Stimulated activated naive CD8-positive, alpha-beta T cell treated with anti-CD3 and anti-CD28 coated beads, Interleukin-15, amount 100 ng/mL, for 72 hours (primary cell): ENCODE measurements around the gene TUNAR.

ENCODE experiments used
- ATAC-seq: fragments of 150-1000 bp; cut with Tn5 transposase; 2 replicates; pipeline ENCODE4 v1.10.0; 2021; ENCODE audit warnings: mild to moderate bottlenecking, moderate library complexity
- DNase-seq, 2 donors: peaks; one replicate each; pipeline ENCODE4 v3.0.0; 2021 to 2022
- H3K27ac Mint-ChIP-seq, 2 donors: one replicate each; pipeline ENCODE4 v1.8.0; 2022; ENCODE audit warnings: mild to moderate bottlenecking in 2 of 2, mixed read lengths in 2 of 2, moderate library complexity in 2 of 2
- H3K27me3 Mint-ChIP-seq: one replicate; pipeline ENCODE4 v1.8.0; 2022; ENCODE audit warnings: mixed read lengths
- H3K4me1 Mint-ChIP-seq: one replicate; pipeline ENCODE4 v1.8.0; 2022; ENCODE audit warnings: mild to moderate bottlenecking, mixed read lengths
- H3K4me3 Mint-ChIP-seq, 2 donors: one replicate each; pipeline ENCODE4 v1.8.0; 2022; ENCODE audit warnings: mild to moderate bottlenecking in 2 of 2, mixed read lengths in 2 of 2, moderate library complexity in 1 of 2
- H3K9me3 Mint-ChIP-seq, 2 donors: one replicate each; pipeline ENCODE4 v1.8.0; 2022; ENCODE audit warnings: mixed read lengths in 2 of 2

Gene TUNAR

GRCh38 chr14:95857275-95857674 is 19.4 kb upstream of the TUNAR start:
- peaks cover 28% of the 10 kb centered on the region for H3K27me3 Mint-ChIP-seq
- H3K27ac Mint-ChIP-seq, result no peak overlapping the region
- H3K4me3 Mint-ChIP-seq, result no peak overlapping the region
- H3K4me1 Mint-ChIP-seq, result no peaks in the 10 kb centered on the region
- no peaks in the 10 kb centered on the region for H3K9me3 Mint-ChIP-seq
- DNase-seq (no peak), ATAC-seq (no peak)

DNA sequence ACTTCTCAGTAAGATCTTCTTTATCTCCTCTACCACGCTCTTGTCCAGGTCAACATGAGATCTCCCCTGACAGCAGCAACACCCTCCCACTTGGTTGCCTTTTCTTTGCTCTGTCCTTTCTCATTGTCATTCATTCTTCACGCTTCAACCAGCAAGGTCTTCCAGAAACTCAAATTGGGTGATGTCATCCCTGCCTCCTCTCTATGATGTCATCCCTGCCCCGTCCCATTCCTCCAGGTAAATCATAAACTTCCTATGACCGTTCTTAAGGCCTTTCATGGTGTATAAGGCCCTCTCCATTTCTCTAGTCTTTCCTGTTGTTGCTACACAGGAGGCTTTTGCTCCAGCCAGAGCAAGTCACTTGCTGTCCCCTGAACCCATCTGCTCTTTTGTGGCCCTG is 17.7 kb upstream of the TUNAR start:
- Mint-ChIP-seq H3K27me3 (peaks cover 28% of the 10 kb centered on the region), H3K9me3 (no peaks in the 10 kb centered on the region), H3K4me3 (no peak overlapping the region), H3K4me1 (no peaks in the 10 kb centered on the region), H3K27ac (no peak overlapping the region)
- DNase-seq, result no peak
- no peak for ATAC-seq

- H3K9me3 Mint-ChIP-seq, result peaks cover 0 to 6% of the 10 kb centered on the region in 2 donors
These were observed 14.4 kb upstream of the TUNAR start for GRCh38 chr14:95862243-95862642.

DNA sequence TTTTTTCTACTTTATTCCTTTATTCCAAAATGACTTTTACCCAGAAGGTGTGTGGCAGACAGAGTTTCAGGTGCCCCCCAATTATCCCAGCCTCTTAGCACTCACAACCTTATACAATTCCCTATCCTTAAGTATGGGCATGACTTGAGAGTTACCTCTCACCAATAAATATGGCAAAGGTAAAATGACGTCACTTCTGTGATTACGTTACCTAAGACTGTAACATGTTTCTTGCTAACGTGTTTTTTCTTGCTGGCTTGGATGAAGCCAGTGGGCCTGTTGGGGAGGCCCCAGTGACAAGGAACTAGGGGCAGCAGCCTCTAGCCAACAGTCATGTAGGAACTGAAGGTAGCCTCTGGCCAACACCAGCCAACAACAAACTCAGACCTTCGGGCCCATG is 13.3 kb upstream of the TUNAR start:
- H3K27me3 Mint-ChIP-seq, result peaks cover 16% of the 10 kb centered on the region
- H3K4me3 Mint-ChIP-seq, result no peak overlapping the region
- DNase-seq (no peak), ATAC-seq (no peak)
- peaks cover 0 to 6% of the 10 kb centered on the region in 2 donors for H3K9me3 Mint-ChIP-seq
- no peak overlapping the region for H3K27ac Mint-ChIP-seq
- no peaks in the 10 kb centered on the region for H3K4me1 Mint-ChIP-seq

More at GRCh38 chr14:95862243-95862642, 14.4 kb upstream of the TUNAR start:
- Mint-ChIP-seq H3K27me3 (peaks cover 19% of the 10 kb centered on the region), H3K4me3 (no peak overlapping the region), H3K4me1 (no peaks in the 10 kb centered on the region), H3K27ac (no peak overlapping the region)
- DNase-seq, result no peak
- ATAC-seq, result no peak

- peaks cover 0 to 6% of the 10 kb centered on the region in 2 donors for H3K9me3 Mint-ChIP-seq
- no peaks in the 10 kb centered on the region for H3K4me1 Mint-ChIP-seq
- H3K27ac Mint-ChIP-seq, result no peak overlapping the region
- H3K27me3 Mint-ChIP-seq, result peaks cover 29% of the 10 kb centered on the region
- ATAC-seq (no peak), DNase-seq (no peak)
- no peak overlapping the region for H3K4me3 Mint-ChIP-seq
These were observed 6.9 kb upstream of the TUNAR start for GRCh38 chr14:95869776-95870175.

GRCh38 chr14:95870772-95871171 is 5.9 kb upstream of the TUNAR start:
- peaks cover 39% of the 10 kb centered on the region for H3K27me3 Mint-ChIP-seq

DNA sequence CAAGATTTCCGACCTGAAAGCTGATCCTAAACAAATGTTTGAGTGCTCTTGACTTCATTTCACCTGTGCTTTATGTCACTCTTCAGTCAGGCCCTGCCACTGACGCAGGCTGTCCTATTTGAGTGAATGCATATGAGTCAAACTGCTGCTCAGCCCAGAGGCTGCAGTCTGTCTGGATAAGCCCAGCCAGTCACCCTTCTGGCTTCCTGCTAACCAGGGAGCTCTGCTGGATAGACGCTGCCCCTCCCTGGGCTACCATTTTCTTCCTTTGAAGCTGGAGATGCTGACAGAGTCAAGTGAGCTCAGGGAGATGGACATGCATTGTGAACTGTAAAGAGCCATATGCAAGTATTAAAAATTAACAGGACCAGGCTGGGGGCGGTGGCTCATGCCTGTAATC is 5.1 kb upstream of the TUNAR start:
- H3K27me3 Mint-ChIP-seq, result peaks cover 41% of the 10 kb centered on the region
- ATAC-seq, result no peak
- no peak for DNase-seq
- H3K4me3 Mint-ChIP-seq, result no peak overlapping the region
- peaks cover 5% of the 10 kb centered on the region for H3K4me1 Mint-ChIP-seq
- H3K27ac Mint-ChIP-seq, result no peak overlapping the region
- H3K9me3 Mint-ChIP-seq, result no peaks in the 10 kb centered on the region

More at GRCh38 chr14:95870772-95871171, 5.9 kb upstream of the TUNAR start:
- Mint-ChIP-seq H3K9me3 (peaks cover 0 to 1% of the 10 kb centered on the region in 2 donors), H3K27ac (no peak overlapping the region), H3K4me1 (peaks cover 5% of the 10 kb centered on the region), H3K4me3 (no peak overlapping the region)
- ATAC-seq (no peak), DNase-seq (no peak)

- Mint-ChIP-seq H3K4me1 (peaks cover 12% of the 10 kb centered on the region), H3K27me3 (peaks cover 54% of the 10 kb centered on the region), H3K27ac (no peak overlapping the region), H3K9me3 (no peaks in the 10 kb centered on the region), H3K4me3 (no peak overlapping the region)
- DNase-seq (no peak), ATAC-seq (no peak)
These were observed 3.9 kb upstream of the TUNAR start for GRCh38 chr14:95872777-95873176.

DNA sequence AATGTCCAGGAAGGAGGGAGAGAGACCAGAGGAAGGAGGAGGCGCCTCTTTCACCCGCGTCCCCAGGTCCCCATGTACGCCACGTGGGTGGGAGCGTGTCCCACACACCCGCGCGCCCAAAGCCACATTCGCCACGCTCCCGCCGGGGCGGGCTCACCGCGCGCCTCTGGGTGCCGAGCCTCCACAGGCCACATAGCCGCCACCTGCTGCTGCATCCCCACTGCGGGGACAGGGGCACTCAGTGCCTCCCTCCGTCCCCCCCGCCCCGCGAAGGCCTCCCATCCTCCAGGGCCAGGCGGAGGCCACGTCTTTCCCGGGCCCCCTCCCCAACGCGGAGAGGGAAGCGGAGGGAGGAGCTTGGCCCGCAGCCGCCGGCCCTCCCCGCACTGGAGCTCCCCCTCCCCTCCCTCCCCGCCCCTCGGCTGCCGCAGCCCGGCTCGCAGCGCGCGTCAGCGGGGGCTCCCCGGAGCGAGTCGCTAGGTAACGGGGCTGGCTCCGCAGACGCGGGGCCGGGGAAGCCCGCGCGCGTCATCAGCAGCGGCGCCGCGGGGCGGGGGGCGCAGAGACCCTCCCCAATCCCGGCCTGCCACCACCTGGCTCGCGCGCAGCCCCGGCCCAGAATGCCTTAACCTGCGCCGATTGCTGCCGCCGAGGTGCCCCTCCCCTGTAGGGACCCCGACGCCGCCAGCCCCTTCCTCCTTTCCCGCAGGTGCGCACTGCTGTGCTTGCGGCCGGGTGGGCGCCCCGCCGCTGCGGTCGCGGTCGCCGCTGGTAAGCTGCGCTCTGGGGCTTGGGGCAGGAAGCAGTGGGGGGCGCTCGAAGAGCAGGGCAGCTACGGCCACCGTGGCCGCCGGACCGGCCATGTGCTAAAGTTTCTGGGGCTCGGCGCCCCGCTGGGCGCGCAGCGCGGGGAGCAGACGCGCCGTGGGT is 536 bp upstream of the TUNAR start:
- no peaks in the 10 kb centered on the region for H3K9me3 Mint-ChIP-seq
- DNase-seq (no peak), ATAC-seq (peak; percentile 42)
- no peak overlapping the region for H3K27ac Mint-ChIP-seq
- peak overlapping the region in 1 of 2 donors; percentile 17 for H3K4me3 Mint-ChIP-seq
- H3K27me3 Mint-ChIP-seq, result peaks cover 65% of the 10 kb centered on the region
- peaks cover 12% of the 10 kb centered on the region for H3K4me1 Mint-ChIP-seq

DNA sequence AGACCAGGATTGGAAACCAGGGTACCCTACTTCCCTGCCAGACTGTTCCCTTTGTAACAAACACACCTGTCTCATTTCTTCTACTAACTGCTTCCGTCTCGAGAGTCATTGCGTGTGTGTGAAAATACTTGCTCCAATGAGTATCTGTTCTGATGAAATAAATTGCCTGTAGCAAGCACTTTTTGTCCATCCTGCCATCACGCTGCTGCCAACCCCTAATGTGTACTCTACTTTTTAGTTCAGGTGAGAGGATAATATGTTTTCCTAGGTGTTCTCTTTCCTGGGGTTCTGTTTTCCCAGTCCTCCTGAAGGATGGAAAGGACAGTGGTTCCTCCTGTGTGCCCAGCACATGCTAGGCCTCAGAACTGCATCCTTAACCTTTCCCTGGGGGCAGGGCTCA is 1.0 kb downstream of the TUNAR start:
- H3K4me1 Mint-ChIP-seq, result peaks cover 12% of the 10 kb centered on the region
- H3K27ac Mint-ChIP-seq, result no peak overlapping the region
- no peak overlapping the region for H3K4me3 Mint-ChIP-seq
- no peak for ATAC-seq
- DNase-seq, result no peak
- no peaks in the 10 kb centered on the region for H3K9me3 Mint-ChIP-seq
- H3K27me3 Mint-ChIP-seq, result peaks cover 70% of the 10 kb centered on the region

- ATAC-seq (no peak), DNase-seq (no peak)
- peaks cover 44% of the 10 kb centered on the region for H3K27me3 Mint-ChIP-seq
- H3K9me3 Mint-ChIP-seq, result no peaks in the 10 kb centered on the region
- peak overlapping the region in 1 of 2 donors; percentile 37 for H3K27ac Mint-ChIP-seq
- H3K4me3 Mint-ChIP-seq, result no peak overlapping the region
- no peaks in the 10 kb centered on the region for H3K4me1 Mint-ChIP-seq
These were observed 7.7 kb downstream of the TUNAR start for GRCh38 chr14:95884377-95884776.

- H3K27ac Mint-ChIP-seq, result no peak overlapping the region
- ATAC-seq, result no peak
- DNase-seq, result no peak
- peaks cover 38% of the 10 kb centered on the region for H3K27me3 Mint-ChIP-seq
- no peaks in the 10 kb centered on the region for H3K9me3 Mint-ChIP-seq
- no peaks in the 10 kb centered on the region for H3K4me1 Mint-ChIP-seq
- H3K4me3 Mint-ChIP-seq, result no peak overlapping the region
These were observed 8.6 kb downstream of the TUNAR start for GRCh38 chr14:95885278-95885677.

- Mint-ChIP-seq H3K9me3 (no peaks in the 10 kb centered on the region), H3K4me3 (no peak overlapping the region), H3K27ac (no peak overlapping the region), H3K4me1 (no peaks in the 10 kb centered on the region), H3K27me3 (peaks cover 38% of the 10 kb centered on the region)
- no peak for ATAC-seq
- no peak for DNase-seq
These were observed 9.2 kb downstream of the TUNAR start for GRCh38 chr14:95885866-95886265.

DNA sequence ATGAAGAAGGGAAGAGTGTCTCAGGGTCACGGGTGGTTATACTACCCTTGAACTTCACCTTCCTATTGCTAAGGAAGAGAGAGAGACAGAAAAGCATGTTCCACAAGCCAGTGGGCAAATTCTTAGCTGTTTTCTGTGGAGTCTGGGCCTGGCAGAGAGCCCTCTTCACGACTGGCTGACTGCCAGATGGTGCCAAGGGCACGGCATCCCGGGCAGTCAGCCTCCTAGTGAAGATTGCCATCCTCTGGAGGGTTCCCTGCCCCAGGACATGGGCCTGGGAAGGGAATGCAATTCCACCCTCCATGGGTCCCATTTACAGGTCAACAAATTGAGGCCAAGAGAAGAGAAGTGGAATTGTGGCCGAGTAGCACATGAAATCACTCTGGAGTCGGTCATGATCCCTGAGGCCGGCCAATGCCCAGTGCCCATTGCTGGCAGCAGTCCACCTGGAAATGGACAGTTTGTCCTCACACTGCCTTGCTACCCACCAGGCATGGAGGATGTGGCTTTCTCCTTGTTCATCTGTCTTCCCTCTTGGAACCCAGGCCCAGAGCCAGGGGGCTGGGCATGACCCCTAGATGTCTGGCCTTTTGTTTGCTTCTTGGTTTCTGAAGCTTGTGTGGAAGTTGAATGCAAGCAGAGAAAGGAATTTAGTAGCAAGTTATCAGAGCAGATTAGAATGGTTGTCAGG is 9.9 kb downstream of the TUNAR start:
- ATAC-seq, result no peak
- H3K4me1 Mint-ChIP-seq, result no peaks in the 10 kb centered on the region
- DNase-seq, result no peak
- peaks cover 38% of the 10 kb centered on the region for H3K27me3 Mint-ChIP-seq
- H3K4me3 Mint-ChIP-seq, result no peak overlapping the region
- no peaks in the 10 kb centered on the region for H3K9me3 Mint-ChIP-seq
- no peak overlapping the region for H3K27ac Mint-ChIP-seq

DNA sequence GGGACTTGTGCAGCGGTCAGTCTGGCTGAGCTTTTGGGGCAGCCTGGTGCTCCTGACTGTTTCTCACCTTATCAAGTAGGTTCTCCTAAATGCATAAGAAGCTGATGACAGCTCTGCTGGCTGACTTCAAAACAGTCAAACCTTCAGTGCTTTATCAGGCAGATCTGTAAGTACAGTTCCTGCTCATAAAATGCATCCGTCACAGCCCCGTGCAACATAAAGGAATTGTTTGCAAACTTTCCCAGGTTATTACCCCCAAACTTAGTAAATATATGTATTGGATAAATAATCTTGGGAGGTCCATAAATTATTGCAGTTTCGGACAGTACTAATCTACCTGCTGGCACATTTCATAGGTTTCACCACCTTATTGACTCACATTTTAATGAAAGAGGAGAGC is 10.7 kb downstream of the TUNAR start:
- Mint-ChIP-seq H3K4me1 (no peaks in the 10 kb centered on the region), H3K4me3 (no peak overlapping the region), H3K27me3 (peaks cover 32% of the 10 kb centered on the region), H3K27ac (no peak overlapping the region), H3K9me3 (no peaks in the 10 kb centered on the region)
- DNase-seq (no peak), ATAC-seq (no peak)
